ENCODE measurements around the gene LRRC42.
A peak's percentile ranks its signal among the peaks of the same experiment; 100 is the strongest.
"Not testable (repeated sequence)": the region's sequence is repeated elsewhere in the genome, so short reads cannot be mapped to it uniquely, and the experiment has no call there.

The LRRC42 gene

DNA sequence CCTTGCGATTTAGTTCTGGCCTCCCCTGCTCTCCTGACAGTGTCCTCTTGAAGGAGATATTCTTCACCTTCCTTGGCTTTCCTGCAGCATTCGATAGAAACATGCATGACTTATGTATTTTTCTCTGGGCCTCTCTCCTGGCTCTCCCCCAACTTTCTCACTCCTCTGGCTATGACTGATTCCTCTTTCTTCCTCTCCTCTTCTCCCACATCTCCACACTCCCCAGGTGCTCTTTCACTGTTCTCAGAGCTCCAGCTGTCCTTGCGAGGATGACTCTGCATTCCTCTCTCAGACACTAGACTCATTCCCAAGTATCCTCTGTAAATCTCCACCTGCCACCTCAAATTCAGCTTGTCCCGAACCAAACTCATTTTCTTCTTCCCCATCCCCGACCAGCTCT lies 18.0 kb downstream of the LRRC42 start:
- H3K9me3 ChIP-seq (ENCODE audit: control insufficient read depth in 5 of 5, low read length in 5 of 5): no peaks in the 10 kb centered on the region
- no peak overlapping the region for H3K9ac ChIP-seq (ENCODE audit: low read length in 5 of 5)
- H3K36me3 ChIP-seq (ENCODE audit: control insufficient read depth in 5 of 5, insufficient read depth in 5 of 5, low read length in 5 of 5): peaks cover 35 to 84% (median 60%) of the 10 kb centered on the region in 5 donors
- H3K4me1 ChIP-seq (ENCODE audit: control insufficient read depth in 5 of 5, insufficient read depth in 5 of 5, low read length in 5 of 5): no peaks in the 10 kb centered on the region
- no peaks in the 10 kb centered on the region for H3K27me3 ChIP-seq (ENCODE audit: control insufficient read depth in 5 of 5, insufficient read depth in 4 of 5, low read length in 5 of 5)
- no peak overlapping the region for H3K27ac ChIP-seq (ENCODE audit: low read depth, low read length)
- no peak overlapping the region for H3K4me3 ChIP-seq (ENCODE audit: low read depth in 1 of 5, low read length in 5 of 5)

DNA sequence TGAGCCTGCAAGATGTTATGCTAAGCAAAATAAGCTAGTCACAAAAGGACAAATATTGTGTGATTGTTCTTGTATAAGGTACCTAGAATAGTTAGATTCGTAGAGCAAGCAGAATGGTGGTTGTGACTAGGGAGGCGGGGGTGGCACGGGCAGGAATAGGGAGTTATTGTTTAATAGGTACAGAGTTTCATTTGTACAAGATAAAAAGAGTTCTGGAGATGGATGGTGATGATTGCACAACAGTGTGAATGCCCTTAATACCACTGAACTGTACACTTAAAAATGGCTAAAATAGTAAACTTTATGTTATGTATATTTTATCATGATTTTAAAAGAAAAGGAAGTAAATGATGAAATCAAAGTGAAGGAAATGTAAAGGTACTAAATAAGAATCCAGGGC lies 20.6 kb downstream of the LRRC42 start:
- H3K36me3 ChIP-seq (ENCODE audit: control insufficient read depth in 5 of 5, insufficient read depth in 5 of 5, low read length in 5 of 5): peaks cover 34 to 75% (median 60%) of the 10 kb centered on the region in 5 donors
- H3K27me3 ChIP-seq (ENCODE audit: control insufficient read depth in 5 of 5, insufficient read depth in 4 of 5, low read length in 5 of 5): no peaks in the 10 kb centered on the region
- H3K4me1 ChIP-seq (ENCODE audit: control insufficient read depth in 5 of 5, insufficient read depth in 5 of 5, low read length in 5 of 5): no peaks in the 10 kb centered on the region
- no peak overlapping the region for H3K4me3 ChIP-seq (ENCODE audit: low read depth in 1 of 5, low read length in 5 of 5)
- H3K9ac ChIP-seq (ENCODE audit: low read length in 5 of 5): no peak overlapping the region
- H3K27ac ChIP-seq (ENCODE audit: low read depth, low read length): no peak overlapping the region
- no peaks in the 10 kb centered on the region for H3K9me3 ChIP-seq (ENCODE audit: control insufficient read depth in 5 of 5, low read length in 5 of 5)

DNA sequence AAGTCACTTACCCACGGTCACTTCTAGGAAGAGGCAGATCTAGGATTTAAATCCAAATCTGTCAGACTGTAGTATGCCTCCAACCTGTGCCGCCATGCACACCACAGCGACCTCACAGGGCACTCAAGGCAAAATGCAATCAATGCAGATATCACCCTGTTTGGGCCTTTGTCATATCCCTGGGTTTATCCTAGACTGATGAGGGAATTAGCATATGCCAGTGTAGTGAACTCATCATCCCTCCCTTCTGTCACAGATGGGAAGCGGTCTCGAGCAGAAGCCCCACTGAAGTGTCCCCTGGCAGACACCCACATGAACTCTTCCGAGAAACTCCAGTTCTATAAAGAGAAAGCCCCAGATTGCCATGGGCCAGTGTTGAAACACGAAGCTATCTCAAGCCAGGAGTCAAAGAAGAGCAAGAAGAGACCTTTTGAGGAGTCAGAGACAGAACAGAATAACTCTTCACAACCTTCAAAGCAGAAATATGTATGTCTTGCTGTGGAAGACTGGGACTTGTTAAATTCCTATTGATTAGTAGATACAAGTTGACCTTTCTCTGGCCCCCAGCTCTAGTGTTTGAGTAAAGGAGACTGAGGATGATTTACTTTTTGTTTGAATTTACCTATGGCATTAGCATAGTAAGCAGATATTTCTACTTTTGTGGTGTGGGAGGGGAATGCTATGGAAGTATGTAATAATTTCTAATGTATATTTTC lies 21.4 kb downstream of the LRRC42 start:
- Histone ChIP-seq H3K4me1 (ENCODE audit: control insufficient read depth in 5 of 5, insufficient read depth in 5 of 5, low read length in 5 of 5) (no peaks in the 10 kb centered on the region), H3K4me3 (ENCODE audit: low read depth in 1 of 5, low read length in 5 of 5) (no peak overlapping the region), H3K9me3 (ENCODE audit: control insufficient read depth in 5 of 5, low read length in 5 of 5) (no peaks in the 10 kb centered on the region), H3K27ac (ENCODE audit: low read depth, low read length) (no peak overlapping the region), H3K27me3 (ENCODE audit: control insufficient read depth in 5 of 5, insufficient read depth in 4 of 5, low read length in 5 of 5) (no peaks in the 10 kb centered on the region), H3K9ac (ENCODE audit: low read length in 5 of 5) (no peak overlapping the region), H3K36me3 (ENCODE audit: control insufficient read depth in 5 of 5, insufficient read depth in 5 of 5, low read length in 5 of 5) (peaks cover 29 to 67% (median 52%) of the 10 kb centered on the region in 5 donors)

DNA sequence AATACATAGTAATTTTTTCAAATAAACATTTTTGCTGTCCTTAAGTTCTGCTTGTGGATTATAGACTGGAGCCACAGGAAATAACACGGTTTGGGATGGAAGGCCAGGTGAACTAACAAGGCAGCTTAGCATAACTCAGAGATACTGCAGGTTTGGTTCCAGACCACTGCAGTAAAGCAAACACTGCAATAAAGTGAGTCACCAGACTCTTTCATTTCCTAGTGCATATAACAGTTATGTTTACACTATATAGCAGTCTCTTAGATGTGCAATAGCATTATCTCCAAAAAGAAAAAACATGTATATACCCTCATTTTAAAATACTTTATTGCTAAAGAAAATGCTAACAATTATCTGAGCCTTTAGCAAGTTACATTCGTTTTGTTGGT lies 22.0 kb downstream of the LRRC42 start:
- Histone ChIP-seq H3K9ac (ENCODE audit: low read length in 5 of 5) (no peak overlapping the region), H3K36me3 (ENCODE audit: control insufficient read depth in 5 of 5, insufficient read depth in 5 of 5, low read length in 5 of 5) (peaks cover 26 to 61% (median 47%) of the 10 kb centered on the region in 5 donors), H3K4me3 (ENCODE audit: low read depth in 1 of 5, low read length in 5 of 5) (no peak overlapping the region), H3K9me3 (ENCODE audit: control insufficient read depth in 5 of 5, low read length in 5 of 5) (no peaks in the 10 kb centered on the region), H3K4me1 (ENCODE audit: control insufficient read depth in 5 of 5, insufficient read depth in 5 of 5, low read length in 5 of 5) (no peaks in the 10 kb centered on the region), H3K27me3 (ENCODE audit: control insufficient read depth in 5 of 5, insufficient read depth in 4 of 5, low read length in 5 of 5) (no peaks in the 10 kb centered on the region), H3K27ac (ENCODE audit: low read depth, low read length) (no peak overlapping the region)

DNA sequence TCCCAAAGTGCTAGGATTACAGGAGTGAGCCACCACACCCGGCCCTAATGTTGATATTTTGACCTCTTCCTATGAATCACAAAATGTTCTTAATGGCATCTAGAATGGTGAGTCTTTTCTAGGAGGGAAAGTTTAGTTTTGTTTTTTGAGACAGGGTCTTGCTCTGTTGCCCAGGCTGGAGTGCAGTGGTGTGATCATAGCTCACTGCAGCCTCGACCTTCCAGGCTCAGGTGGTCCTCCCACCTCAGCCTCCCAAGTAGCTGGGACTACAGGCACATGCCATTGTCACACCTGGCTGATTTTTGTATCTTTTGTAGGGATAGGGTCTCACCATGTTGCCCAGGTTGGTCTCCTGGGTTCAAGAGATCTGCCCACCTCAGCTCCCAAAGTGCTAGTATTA lies 23.2 kb downstream of the LRRC42 start:
- H3K4me1 ChIP-seq (ENCODE audit: control insufficient read depth in 5 of 5, insufficient read depth in 5 of 5, low read length in 5 of 5); H3K9ac ChIP-seq (ENCODE audit: low read length in 5 of 5); H3K9me3 ChIP-seq (ENCODE audit: control insufficient read depth in 5 of 5, low read length in 5 of 5); H3K27me3 ChIP-seq (ENCODE audit: control insufficient read depth in 5 of 5, insufficient read depth in 4 of 5, low read length in 5 of 5); H3K4me3 ChIP-seq (ENCODE audit: low read depth in 1 of 5, low read length in 5 of 5); H3K27ac ChIP-seq (ENCODE audit: low read depth, low read length): not testable (repeated sequence)
- peaks cover 26 to 50% (median 41%) of the 10 kb centered on the region in 5 donors for H3K36me3 ChIP-seq (ENCODE audit: control insufficient read depth in 5 of 5, insufficient read depth in 5 of 5, low read length in 5 of 5)

DNA sequence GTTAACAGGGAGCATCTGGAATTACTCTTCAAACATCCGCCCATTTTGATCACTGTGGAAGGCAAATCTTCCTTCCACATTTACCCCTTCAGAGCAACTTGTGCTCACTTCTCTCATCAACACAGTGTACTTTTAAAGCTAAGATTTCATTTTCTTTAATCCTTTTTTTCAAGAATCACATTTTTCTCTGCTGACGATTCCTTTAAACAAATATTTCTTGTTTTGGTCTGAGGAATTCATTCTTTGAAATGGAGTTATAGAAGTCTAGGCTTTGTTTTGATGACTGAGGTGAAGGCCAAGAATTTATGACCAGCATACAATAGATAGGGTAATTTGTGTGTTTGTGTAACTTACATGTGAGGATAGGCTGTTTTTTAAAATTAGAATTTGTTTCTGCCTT lies 25.6 kb downstream of the LRRC42 start:
- Histone ChIP-seq H3K4me1 (ENCODE audit: control insufficient read depth in 5 of 5, insufficient read depth in 5 of 5, low read length in 5 of 5) (no peaks in the 10 kb centered on the region), H3K27me3 (ENCODE audit: control insufficient read depth in 5 of 5, insufficient read depth in 4 of 5, low read length in 5 of 5) (no peaks in the 10 kb centered on the region), H3K27ac (ENCODE audit: low read depth, low read length) (no peak overlapping the region), H3K36me3 (ENCODE audit: control insufficient read depth in 5 of 5, insufficient read depth in 5 of 5, low read length in 5 of 5) (peaks cover 19 to 38% (median 30%) of the 10 kb centered on the region in 5 donors), H3K9me3 (ENCODE audit: control insufficient read depth in 5 of 5, low read length in 5 of 5) (no peaks in the 10 kb centered on the region), H3K9ac (ENCODE audit: low read length in 5 of 5) (no peak overlapping the region), H3K4me3 (ENCODE audit: low read depth in 1 of 5, low read length in 5 of 5) (no peak overlapping the region)

DNA sequence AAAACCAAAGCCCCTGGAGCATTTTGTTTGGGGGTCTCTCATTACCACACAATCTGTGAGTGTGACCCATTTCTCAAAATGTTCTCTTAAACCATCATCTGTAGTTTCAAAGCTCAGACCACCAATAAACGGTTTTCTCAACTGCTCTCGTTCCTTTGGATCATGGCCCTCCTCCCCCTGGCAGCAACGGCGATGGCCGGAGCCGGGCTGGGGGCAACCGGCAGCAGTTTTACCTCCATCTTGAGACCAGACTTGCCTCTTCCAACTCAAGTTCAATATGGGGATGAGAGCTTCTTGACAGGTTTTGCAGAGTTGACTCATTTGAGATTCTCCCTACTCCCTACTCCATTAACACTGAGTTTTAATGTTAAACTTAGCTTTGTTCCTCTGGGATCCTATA lies 29.7 kb downstream of the LRRC42 start:
- no peaks in the 10 kb centered on the region for H3K9me3 ChIP-seq (ENCODE audit: control insufficient read depth in 5 of 5, low read length in 5 of 5)
- H3K27me3 ChIP-seq (ENCODE audit: control insufficient read depth in 5 of 5, insufficient read depth in 4 of 5, low read length in 5 of 5): no peaks in the 10 kb centered on the region
- no peak overlapping the region for H3K9ac ChIP-seq (ENCODE audit: low read length in 5 of 5)
- H3K36me3 ChIP-seq (ENCODE audit: control insufficient read depth in 5 of 5, insufficient read depth in 5 of 5, low read length in 5 of 5): peaks cover 0 to 6% (median 5%) of the 10 kb centered on the region in 5 donors
- no peak overlapping the region for H3K27ac ChIP-seq (ENCODE audit: low read depth, low read length)
- peaks cover 0 to 4% (median 0%) of the 10 kb centered on the region in 5 donors for H3K4me1 ChIP-seq (ENCODE audit: control insufficient read depth in 5 of 5, insufficient read depth in 5 of 5, low read length in 5 of 5)
- no peak overlapping the region for H3K4me3 ChIP-seq (ENCODE audit: low read depth in 1 of 5, low read length in 5 of 5)

DNA sequence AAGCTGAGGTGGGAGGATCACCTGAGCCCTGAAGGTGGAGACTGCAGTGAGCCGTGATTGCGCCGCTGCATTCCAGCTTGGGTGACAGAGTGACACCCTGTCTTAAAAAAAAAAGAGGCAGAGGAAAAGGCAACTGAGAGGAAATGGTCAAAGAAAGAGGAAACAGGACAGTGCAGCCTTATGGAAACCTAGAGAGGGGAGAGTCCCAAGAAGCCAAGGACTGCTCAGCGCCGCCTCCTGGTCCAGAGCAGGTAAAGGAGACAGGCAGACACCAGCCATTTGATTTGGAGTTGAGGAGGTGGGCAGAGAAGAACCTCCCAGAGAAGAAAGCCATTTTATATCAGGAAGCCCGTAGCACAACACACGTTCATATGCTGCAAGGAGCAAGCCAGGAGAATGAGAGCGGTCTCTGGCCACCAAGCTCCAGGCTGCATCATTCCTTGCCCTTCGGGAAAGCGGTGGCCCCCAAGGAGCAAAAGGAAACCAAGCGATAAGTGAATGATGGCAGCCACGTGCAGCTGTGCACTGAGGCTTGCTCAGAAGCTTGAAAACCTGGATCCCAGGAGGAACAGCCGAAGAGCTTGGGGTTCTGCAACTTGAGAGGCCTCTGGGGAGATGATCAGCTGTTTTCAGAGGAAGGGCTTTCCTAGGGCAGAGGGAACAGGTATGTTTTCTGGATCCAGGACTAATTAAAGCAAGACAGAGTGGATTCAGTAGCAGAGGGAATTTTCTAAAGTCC lies 33.7 kb downstream of the LRRC42 start:
- no peaks in the 10 kb centered on the region for H3K36me3 ChIP-seq (ENCODE audit: control insufficient read depth in 5 of 5, insufficient read depth in 5 of 5, low read length in 5 of 5)
- no peak overlapping the region for H3K4me3 ChIP-seq (ENCODE audit: low read depth in 1 of 5, low read length in 5 of 5)
- no peak overlapping the region for H3K27ac ChIP-seq (ENCODE audit: low read depth, low read length)
- H3K9me3 ChIP-seq (ENCODE audit: control insufficient read depth in 5 of 5, low read length in 5 of 5): no peaks in the 10 kb centered on the region
- peaks cover 0 to 14% (median 10%) of the 10 kb centered on the region in 5 donors for H3K4me1 ChIP-seq (ENCODE audit: control insufficient read depth in 5 of 5, insufficient read depth in 5 of 5, low read length in 5 of 5)
- no peak overlapping the region for H3K9ac ChIP-seq (ENCODE audit: low read length in 5 of 5)
- H3K27me3 ChIP-seq (ENCODE audit: control insufficient read depth in 5 of 5, insufficient read depth in 4 of 5, low read length in 5 of 5): no peaks in the 10 kb centered on the region

DNA sequence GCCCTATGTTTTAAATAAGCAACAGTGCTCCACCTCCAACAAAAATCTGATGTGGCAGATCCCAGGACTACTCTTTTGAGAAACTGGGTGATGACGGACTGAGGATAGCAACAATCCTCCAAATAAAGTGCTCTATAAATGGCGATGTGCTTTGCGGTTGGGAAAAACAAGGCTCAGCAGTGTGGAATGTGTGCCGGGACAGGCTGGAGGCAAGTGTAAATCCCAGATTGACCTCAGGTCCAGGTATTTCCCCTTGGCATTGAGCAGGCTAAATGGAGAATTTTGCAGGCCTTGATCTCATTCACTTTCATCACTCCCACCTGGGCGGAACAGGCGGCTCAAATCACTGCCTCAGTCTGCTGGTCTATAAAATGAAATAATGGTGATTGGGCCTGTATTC lies 35.1 kb downstream of the LRRC42 start:
- H3K27me3 ChIP-seq (ENCODE audit: control insufficient read depth in 5 of 5, insufficient read depth in 4 of 5, low read length in 5 of 5): no peaks in the 10 kb centered on the region
- no peaks in the 10 kb centered on the region for H3K9me3 ChIP-seq (ENCODE audit: control insufficient read depth in 5 of 5, low read length in 5 of 5)
- no peak overlapping the region for H3K9ac ChIP-seq (ENCODE audit: low read length in 5 of 5)
- H3K36me3 ChIP-seq (ENCODE audit: control insufficient read depth in 5 of 5, insufficient read depth in 5 of 5, low read length in 5 of 5): no peaks in the 10 kb centered on the region
- peaks cover 0 to 14% (median 10%) of the 10 kb centered on the region in 5 donors for H3K4me1 ChIP-seq (ENCODE audit: control insufficient read depth in 5 of 5, insufficient read depth in 5 of 5, low read length in 5 of 5)
- no peak overlapping the region for H3K4me3 ChIP-seq (ENCODE audit: low read depth in 1 of 5, low read length in 5 of 5)
- no peak overlapping the region for H3K27ac ChIP-seq (ENCODE audit: low read depth, low read length)

DNA sequence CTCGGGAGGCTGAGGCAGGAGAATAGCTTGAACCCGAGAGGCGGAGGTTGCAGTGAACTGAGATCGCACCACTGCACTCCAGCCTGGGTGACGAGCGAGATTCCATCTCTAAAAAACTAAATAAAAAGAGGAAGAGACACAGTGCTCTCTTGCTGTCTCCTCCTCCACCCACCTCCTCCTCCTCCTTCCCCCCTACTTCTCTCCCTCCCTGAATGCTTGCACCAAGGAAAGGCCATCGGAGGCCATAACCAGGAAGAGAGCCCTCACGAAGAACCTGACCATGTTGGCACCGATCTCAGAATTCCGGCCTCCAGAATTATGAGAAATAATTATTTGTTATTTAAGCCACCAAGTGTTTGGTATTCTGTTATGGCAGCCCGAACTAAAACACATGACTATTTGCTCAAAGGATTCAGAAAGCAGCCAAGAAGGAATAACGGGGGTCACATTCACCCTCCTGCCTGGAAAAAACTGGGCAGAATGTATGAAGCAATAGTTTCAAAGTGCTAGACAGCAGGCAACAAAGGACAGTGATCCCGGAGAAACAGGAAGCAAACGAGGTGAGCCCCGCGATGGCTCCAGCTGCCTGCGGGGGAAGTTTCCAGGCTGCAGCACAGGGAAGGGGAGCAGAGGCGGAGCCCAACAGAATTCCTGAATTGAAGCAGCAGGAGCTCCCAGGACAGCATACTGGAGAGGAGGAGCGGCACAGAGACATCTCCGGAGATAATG lies 36.0 kb downstream of the LRRC42 start:
- H3K27me3 ChIP-seq (ENCODE audit: control insufficient read depth in 5 of 5, insufficient read depth in 4 of 5, low read length in 5 of 5): no peaks in the 10 kb centered on the region
- H3K9me3 ChIP-seq (ENCODE audit: control insufficient read depth in 5 of 5, low read length in 5 of 5): no peaks in the 10 kb centered on the region
- no peak overlapping the region for H3K27ac ChIP-seq (ENCODE audit: low read depth, low read length)

More for the DNA sequence above, 36.0 kb downstream of the LRRC42 start:
- Histone ChIP-seq H3K4me3 (ENCODE audit: low read depth in 1 of 5, low read length in 5 of 5) (peak overlapping the region; percentile 42 to 75 (median 65)), H3K4me1 (ENCODE audit: control insufficient read depth in 5 of 5, insufficient read depth in 5 of 5, low read length in 5 of 5) (peaks cover 0 to 14% (median 10%) of the 10 kb centered on the region in 5 donors), H3K36me3 (ENCODE audit: control insufficient read depth in 5 of 5, insufficient read depth in 5 of 5, low read length in 5 of 5) (no peaks in the 10 kb centered on the region), H3K9ac (ENCODE audit: low read length in 5 of 5) (peak overlapping the region; percentile 5 to 61 (median 49))

Data from subcutaneous abdominal adipose tissue (tissue), 5 donors.